Stimulated activated CD8-positive, alpha-beta memory T cell treated with anti-CD3 and anti-CD28 coated beads, Interleukin-12 subunit alpha, Interleukin-12 subunit beta, amount 100 ng/mL, for 24 hours (primary cell): ENCODE measurements around the gene CERS1.

Source experiments
- DNase-seq: peaks from one replicate; pipeline ENCODE4 v3.0.0-alpha.2; 2020; ENCODE audit errors: extremely low read depth

The CERS1 gene

DNA sequence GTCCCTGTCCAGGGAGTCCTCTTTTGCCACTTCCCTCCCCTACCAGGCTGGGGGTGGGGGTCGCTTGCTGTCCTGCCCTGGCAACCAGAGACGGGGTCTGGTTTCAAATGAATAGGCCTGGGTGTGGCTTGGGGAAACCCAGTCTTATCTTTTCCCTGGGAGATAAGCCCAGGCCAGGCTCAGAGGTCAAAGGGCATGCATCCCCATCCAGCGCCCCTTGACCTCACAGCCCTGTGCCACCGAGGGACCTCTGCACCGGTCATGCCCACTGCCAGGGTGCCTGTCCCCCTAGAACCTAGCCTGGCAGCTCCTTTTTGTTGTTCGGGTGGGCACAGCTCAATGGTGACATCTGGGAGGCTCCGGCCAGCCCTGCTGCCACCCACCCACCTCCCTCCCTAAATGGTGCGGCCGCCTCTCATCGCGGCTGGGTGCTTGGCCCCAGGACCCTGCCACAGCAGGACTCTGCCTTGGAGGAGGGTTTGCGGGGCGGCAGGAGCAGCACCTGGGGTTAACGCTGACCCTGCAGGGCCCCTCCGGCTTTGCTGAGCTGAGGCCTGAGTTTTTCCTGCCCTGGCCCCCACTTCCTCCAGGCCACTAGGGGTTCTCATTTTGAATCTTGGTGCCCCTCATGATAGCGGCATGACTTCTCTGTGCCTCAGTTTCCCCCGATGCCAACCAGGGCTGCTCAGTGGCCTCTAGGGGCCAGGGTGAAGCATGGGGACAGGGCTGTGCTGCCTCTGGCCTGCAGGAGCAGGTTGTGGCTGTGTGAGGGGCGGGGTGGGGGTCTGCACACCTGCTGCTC, 2.9 kb upstream of the CERS1 start:
- DNase-seq: no peak

DNA sequence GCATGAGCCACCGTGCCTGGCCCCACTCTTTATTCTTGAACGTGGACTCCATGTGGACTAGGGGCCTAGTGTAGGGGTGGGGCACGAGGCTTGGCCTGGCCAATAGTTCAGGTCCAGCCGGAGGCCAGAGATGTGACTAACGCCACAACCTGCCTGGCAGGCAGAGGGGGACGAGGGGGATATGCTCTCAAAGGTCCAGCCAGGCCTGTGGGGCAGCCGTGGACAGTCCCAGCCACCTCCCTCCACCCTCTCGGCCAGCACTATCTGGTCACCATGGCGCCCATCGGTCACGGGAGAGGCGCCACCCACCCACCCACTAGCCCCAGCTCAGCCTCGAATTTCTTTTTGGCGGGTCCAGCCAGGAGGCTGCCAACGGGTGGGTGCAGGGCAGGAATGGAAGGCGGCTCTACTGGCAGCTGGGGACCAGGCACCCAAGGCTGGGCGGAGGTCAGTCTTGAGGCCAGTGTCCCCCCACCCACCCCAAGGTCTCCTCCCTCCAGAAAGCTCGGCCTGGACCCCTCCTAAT, 2.2 kb upstream of the CERS1 start:
- no peak for DNase-seq

DNA sequence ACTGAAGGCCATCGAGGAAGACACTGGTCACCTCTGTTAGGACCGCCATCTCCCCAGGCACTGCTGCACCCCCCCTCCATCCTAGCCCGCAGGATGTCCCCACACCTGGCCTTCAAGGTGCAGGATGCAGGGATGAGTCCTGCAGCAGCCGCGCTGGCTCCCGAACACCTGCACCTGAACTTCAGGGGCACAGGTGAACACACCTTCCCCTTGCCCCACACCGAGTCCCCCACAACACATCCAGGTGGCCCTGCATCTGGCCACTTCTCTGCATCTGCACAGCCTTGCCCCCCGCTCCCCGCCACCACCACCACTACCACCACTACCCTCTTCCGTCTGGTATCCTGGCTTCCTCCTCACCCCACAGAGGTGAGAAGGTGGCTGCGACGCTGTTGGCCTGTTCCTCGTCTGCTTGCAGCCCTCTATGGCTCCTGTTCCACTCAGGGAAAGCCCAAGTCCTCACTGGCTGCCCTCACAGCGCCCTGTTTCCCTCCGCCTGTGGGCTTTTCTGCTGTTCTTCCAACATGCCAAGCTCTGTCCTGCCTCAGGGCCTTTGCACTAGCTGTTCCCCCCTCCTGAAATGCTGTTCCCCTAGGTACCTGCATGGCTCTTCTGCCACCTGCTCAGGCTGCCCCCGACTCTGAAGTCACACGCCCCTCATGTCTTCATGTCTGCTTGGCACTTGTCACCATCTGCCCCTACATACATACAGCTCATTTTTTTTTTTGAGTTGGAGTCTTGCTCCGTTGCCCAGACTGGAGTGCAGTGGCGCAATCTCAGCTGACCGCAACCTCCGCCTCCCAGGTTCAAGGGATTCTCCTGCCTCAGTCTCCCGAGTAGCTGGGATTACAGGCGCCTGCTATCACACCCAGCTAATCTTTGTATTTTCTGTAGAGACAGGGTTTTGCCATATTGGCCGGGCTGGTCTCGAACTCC, 1.4 kb upstream of the CERS1 start:
- no peak for DNase-seq

DNA sequence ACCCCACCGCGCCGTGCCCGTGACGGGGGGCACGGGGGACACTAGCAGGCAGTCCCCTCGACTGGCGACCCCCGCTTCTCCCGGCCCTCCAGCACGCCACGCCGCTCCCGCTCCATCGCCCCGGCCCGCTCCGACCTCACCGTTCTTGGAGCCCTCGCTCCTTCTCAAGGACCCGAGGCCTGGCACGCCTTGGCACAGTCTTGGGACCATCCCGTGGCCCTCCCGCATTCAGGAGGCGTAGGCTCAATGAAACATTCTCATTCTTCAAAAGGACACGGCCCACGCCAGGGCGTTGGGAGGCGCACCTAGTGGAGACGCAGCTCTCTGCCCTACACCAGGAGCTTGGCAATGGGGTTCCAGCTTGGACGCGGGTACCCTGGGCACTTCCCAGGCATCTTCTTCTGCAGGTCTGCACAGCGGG, 473 bp upstream of the CERS1 start:
- DNase-seq: no peak

DNA sequence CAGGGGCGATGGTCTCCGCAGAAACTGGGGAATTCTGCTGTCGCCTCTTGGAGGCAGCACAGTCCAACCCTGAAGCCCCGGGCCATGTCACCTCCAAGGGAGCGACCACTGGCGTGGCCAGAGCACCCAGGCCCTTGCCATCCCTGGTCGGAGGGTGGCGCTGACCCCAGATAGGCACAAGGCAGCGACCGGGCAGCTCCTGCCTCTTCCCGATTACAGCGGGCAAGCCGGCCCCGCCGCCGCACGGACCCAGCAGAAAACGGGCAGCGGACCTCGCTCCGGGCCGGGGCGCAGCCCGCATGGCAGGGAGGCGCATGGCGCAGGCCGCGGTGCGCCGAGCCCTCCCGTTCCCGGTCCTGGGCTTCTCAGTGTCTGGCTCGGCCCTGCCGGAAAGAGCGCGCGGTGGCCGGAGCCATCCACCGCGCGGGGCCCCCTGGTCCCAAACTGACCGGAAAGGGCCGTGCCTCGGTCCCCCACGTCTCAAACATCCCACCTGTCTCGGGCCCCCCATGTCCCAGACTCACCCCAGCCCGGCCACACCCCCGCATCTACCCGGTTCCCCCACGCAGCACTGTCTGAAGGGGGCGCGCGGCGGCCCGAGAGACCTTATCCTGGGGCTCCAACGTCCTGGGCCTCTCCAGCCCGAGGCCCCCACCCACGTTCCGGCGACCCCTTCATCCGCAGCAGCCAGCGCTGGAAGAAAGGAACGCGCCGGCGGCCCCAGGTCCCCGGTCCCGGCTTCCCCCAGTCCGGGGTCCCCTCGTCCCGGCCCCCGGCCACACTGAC, 727 bp downstream of the CERS1 start:
- no peak for DNase-seq

DNA sequence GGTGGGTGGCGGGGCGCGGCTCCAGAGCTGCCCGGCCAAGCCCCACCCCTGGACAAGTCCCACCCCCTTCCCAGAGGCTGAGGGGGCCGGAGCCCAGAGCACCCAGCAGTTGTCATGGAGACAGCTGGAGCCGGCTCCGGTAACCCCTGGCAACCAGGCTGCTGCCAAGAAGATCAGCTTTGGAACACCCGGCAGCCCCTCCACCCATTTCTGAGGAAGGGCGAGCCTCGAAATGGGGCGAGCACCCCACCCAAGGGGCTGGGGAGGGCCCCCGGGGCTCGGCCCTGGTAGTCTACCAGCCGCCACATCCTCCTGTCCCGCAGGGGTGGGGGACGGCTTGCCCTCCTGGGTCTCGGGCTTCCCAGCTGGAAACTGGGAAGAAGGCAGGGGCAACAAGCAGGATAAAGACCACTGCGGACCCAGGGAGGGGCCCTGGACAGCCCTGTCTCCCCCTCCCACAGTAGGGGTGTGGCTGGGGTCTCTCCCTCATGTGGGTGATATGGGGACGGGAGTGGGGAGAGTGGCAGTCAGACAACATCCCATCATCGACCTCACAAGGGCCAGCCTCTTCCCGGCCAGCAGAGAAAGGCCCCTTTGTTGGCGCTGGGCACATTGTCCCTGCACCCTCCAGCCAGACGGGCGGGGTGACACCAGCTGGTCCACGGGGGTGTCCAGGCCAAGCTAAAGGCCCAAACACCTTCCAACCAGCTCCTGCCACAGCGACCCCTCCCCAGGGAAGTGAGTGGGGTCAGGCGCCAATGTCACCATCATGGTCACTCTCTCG, 1.5 kb downstream of the CERS1 start:
- no peak for DNase-seq

DNA sequence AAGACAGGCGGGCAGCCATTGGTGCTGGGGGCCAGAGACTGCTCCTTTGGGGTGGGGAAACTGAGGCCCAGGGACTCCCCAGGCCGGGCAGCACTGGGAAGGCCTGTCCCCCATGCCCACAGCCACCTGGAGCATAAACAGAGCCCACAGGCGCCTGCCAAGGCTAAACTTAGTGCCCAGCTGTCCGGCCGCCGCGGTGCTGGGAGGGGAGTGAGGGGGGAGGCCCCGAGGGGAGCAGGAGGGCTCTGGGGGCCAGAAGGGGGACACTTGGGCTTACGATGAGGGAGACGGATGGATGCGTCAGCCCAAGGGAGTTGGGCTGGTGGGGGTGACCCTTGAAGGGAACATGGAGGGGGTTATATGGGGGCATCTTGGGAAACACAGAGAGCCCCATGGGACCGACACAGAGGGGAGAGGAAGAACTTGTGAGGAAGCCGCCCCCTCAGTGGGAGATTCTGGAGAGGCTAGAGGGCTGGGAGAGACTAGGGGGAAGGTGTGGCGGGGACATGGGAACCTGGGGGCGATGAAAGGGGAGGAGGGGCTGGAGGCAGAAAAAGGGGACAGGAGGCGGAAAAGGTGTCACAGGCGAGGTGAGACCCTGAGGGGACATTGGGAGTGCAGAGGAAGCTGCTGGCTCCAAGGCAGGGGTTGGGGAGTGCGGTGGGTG, 2.2 kb downstream of the CERS1 start:
- no peak for DNase-seq

DNA sequence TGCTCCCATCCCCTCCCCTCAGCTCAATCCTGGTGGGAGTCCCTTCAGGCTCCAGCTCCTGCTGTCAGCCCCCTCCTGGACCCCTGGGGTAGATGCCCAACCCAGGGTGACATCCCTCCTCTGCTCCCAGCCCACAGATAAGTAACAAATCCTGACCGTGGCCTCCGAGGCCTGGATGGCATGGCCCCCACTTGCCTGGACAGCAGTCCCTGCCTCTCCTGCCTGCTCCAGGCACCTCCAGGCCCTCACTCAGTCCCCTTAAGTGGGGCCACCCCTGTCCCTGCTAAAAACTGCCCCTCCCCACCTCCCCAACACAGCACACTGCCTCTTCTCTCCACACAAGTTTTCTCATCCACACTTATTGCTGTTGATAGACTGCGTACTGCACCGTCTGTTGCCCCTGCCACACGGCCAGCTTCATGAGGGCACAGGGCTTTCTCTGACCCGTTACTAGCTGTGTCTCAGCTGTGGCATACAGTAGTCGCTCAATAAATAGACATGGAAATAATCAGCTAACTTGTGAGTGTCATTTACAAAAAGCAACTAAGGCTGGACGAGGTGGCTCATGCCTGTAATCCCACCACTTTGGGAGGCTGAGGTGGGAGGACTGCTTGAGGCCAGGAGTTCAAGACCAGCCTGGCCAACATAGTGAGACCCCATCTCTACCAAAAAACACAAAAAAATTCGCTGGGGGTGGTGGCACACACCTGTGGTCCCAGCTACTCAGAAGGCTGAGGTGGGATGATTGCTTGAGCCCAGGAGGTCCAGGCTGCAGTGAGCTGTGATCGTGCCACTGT, 5.8 kb downstream of the CERS1 start:
- no peak for DNase-seq

DNA sequence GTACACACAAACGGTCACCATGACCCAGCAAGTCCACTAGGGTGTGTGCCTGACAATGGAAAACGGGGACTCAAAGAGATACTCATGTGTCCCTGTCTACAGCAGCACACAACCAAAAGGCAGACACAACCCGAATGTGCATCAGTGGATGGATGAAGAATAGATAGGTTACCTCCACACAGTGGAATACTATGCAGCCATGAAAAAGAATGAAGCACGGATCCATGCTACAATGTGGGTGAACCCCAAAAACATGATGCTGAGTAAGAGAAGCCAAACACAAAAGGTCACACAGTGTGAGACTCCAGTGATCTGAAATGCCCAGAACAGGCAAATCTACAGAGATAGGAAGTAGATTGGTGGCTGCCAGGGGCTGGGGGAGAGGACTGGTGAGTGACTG, 9.0 kb downstream of the CERS1 start:
- DNase-seq: no peak

DNA sequence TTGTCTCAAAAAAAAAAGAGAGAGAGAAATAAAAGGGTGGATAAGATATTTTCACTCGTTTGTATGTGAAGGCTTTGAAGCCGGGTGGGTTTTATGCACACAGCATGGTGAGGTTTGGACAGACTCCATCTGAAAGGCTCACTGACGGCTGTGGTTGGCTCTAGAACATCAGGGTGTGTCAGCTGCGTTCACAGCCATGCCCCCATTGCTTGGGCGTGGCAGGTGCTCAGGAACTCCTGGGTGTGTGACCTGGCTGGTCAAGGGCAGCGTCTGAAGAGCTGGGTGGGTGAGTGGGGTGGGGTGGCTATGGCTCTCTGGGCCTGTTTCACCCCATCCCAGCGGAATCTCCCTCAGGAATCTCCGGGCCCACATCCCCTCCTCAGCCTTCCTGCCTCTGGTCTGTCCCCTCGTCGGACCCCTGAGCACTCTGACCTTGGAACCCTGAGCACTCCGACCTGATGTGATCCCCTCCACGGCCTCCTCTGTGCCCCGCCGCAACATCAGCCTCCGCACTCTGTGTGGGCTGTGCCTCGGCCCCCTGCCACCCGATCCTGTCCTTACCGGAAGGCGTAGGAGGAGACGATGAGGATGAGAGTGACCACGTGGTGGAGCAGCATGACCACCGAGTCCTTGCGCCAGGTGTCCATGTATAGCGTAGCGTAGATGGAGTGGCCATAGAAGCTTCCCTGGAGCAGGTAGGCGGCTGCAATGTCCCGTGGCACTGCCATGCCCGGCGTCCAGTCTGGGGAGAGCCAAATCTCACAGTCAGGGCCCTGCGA, 12.2 kb downstream of the CERS1 start:
- no peak for DNase-seq

DNA sequence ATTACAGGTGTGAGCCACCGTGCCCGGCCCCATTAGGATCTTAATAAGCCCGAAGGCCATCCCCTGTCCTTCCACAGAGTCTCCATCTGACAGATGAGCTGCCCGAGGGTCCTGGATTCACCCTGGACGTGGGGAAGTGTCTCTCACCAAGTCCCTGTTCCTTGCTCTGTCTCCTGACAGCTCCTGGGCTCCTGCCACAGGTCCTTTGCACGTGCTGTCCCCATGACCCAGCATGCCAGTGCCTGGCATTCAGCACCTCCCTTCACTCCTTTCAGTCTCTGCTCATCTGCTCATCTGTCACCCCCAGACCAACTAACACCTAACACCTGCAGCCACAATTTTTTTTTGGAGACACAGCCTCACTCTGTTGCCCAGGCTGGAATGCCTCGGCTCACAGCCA, 14.5 kb downstream of the CERS1 start:
- DNase-seq: no peak

DNA sequence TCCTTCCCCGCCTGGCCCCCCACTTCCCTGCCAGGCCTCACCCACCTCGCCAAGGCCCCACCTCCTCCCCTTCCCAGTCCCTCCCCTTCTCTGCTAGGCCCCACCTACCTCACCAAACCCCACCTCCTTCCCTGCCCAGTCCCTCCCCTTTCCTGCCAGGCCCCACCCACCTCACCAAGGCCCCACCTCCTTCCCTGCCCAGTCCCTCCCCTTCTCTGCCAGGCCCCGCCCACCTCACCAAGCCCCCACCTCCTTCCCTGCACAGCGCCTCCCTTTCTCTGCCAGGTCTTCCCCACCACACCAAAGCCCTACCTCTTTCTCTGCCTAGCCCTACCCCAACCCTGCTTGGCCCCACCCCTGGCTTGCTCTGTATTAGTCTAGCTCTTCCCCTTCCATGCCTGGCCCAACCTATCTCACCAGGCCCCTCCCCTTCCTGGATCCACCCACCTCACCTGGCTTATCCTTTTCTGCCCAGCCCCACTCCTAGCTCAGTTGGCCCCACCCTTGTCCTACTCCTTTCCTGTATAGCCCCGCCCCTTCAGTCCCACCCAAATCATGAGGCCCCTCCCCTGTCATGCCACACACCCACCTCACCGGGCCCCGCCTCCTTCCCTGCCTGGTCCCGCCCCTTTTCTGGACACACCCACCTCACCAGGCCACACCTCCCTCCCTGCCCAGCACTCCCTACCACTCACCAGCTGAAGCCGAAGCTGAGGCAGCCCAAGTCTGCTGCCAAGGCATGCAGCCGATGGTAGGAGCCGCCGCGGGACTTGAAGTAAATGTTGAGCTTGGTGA, 16.2 kb downstream of the CERS1 start:
- DNase-seq: no peak

DNA sequence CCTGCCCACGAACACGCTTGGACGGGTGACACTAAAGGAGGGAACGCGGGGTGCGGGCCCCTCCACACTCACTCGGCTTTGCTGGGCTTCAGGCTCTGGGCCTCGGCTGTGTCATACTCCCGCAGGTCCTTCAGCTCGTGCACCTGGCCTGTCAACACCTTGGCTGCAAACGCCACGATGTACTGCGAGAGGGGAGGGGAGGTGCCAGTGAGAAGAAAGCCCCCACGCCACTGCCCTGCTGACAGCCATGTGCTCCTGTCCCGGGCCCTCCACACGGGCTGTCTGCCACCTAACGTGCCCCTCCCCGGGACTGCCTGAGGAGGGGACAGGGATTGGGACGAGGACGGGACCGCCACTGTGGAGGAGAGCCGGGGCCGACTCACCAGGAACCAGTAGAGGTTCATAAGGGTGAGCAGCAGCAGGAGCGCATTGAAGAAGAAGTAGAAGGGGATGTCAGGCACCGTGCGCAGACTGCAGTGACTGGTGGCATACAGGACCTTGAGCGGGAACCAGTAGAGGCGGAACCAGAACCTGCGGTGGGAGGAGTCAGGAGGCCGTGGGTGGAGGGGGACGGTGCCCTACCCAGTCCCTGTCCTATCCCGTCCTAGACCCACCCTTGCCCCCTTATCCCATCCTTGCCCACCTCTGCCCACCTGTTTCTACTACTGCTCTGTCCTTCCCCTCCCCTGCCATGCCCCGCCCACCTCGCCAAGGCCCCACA, 16.9 kb downstream of the CERS1 start:
- no peak for DNase-seq

DNA sequence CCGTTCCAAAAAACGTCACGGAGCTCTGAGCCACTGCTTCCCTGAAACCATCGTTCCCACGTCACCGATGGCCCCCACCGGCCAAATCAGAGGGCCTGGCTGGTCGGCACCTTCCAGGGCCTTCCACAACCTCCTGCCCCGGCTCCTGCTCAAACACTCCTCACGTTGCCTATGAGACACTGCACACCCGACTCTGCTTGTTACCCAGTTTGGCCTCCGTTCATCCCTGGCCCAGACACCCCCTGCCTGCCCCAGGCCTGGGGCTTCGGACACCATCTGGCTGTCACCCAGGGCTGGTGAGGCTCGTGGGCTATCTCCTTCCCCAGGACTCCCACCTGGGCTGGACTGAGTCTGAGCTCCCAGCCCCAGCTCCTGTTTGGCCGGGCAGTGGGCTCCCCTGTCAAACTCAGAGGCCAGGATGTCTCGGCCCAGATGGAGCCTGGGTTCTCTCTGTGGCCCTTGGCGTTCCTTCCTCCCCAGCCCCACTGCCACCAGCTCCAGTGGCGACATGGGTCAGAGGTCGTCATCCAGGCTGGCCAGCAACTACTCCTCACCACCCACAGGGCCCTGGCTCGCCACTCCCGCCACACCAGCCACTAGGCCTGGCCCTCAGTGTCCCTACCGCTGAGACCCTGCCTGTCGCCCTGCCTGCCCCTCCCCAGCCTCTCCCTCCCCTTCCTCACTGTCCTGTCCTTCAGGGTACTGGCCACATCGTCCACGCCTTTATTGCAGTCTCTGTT, 17.7 kb downstream of the CERS1 start:
- DNase-seq: no peak

DNA sequence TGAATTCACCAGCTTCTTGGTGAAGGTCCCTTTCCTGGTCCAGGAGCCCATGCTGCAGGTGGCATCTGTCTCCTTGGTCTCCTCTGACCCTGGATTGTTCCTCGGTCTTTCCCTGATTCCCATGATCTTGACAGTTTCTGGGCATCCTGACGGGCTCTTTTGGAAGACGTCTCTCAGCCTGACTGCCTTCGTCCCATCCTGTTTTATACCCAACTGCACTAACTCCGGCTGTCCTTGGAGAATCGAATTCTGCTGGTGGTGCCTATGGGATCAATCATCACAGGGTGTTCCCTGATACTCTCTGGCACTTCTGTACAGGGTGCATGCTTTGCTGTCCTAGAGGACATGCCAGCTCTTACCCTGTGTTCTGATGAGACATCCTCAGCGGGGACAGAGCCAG, 19.1 kb downstream of the CERS1 start:
- no peak for DNase-seq

DNA sequence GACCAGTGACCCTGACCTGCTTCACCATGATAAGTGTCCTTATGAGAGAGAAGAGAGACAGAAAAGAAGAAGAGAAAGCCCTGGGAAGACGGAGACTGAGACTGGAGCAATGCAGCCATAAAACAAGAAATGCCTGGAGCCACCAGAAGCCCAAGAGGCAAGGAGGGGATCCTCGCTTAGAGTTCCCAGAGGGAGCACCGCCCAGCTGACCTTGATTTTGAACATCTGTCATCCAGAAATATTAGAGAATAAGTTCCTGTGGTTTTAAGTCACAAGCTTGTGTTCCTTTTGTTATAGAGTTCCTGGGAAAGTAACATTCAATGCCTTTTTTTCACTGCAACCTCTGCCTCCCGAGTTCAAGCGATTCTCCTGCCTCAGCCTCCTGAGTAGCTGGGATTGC, 20.2 kb downstream of the CERS1 start:
- no peak for DNase-seq

DNA sequence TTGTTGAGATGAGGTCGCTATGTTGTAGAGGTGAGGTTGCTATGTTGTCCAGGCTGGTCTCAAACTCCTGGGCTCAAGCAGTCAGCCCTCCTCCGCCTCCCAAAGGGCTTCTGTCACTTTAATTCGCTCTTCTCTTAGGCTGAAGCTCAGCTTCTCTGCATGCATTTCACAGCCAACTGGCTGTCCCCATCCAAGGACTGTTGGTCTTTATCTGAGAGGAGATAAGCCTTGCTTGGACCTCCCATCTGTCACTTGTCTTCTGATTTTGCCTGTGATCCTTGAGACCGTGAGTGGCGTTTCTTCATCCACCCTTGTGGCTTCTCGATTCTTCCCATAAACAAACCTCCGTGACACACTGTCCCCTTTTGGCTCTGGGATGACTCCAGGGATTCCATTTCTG, 24.4 kb downstream of the CERS1 start:
- no peak for DNase-seq
